HCT116 (cell line): ENCODE results near the gene AHNAK. TPM values are rescaled to one million over a fixed set of nuclear protein-coding genes. Genes with fewer than 3 reads are reported as not detected.

Experiments used
- ATAC-seq: fragments of 200-7000 bp; cut with Tn5 transposase; 2 replicates; pipeline ENCODE4 v1.9.1; 2020; ENCODE audit warnings: mild to moderate bottlenecking, moderate library complexity
- BruUV-seq: library from RNA; stranded (reverse); fragments of 400-500 nt; replicated peaks from 2 replicates; lab custom pipeline; 2021; lab: Mats Ljungman, UMichigan
- CTCF ChIA-PET: fragments of 300-600 bp; sonication (Branson Sonifier 250); formaldehyde crosslinking; loops from one replicate; lab custom pipeline; 2021; ENCODE audit warnings: antibody characterized with exemption; lab: Charles Lee
- POLR2A ChIA-PET: fragments of 300-600, 350-600 bp; sonication (Branson Sonifier 250); formaldehyde crosslinking; loops from one replicate; lab custom pipeline; 2021; ENCODE audit warnings: antibody characterized with exemption; lab: Charles Lee
- RAD21 ChIA-PET, 2 experiments: fragments of 300-600 bp; sonication (Branson Sonifier 250); formaldehyde crosslinking; loops; one replicate each; lab custom pipeline; 2023; ENCODE audit warnings: low total read pairs in 2 of 2; ENCODE audit not compliant: uncharacterized antibody in 2 of 2, unreplicated experiment in 2 of 2, low non-redundant PET in 1 of 2; lab: Charles Lee
- DNase-seq: peaks from one replicate; pipeline ENCODE4 v3.0.0-alpha.2; 2010; ENCODE audit warnings: low read depth, low spot score
- H2AFZ ChIP-seq: fragments of 200-600 bp; shearing (Covaris generic), sonication (generic); 2 replicates; pipeline ENCODE4 v1.6.1; 2017; ENCODE audit warnings: low read depth, mixed run types, mixed read lengths, antibody characterized with exemption, low read length; ENCODE audit not compliant: poor library complexity, severe bottlenecking
- H3K27ac ChIP-seq: 2 replicates; pipeline ENCODE4 v1.5.1; 2012; ENCODE audit warnings: low read depth, low read length
- H3K27me3 ChIP-seq: fragments of 200-600 bp; sonication (generic); 2 replicates; pipeline ENCODE4 v1.6.1; 2016; ENCODE audit warnings: mixed run types, low read length, mixed read lengths; ENCODE audit not compliant: insufficient read depth
- H3K36me3 ChIP-seq, 2 experiments: fragments of 200-500 bp in 1 of 2; fragments of 200-600 bp in 1 of 2; sonication (Bioruptor generic) in 1 of 2; sonication (generic) in 1 of 2; 2 replicates each; pipeline versions ENCODE4 v1.5.1 to v1.6.1; 2014 to 2016; ENCODE audit warnings: low read length in 2 of 2, inconsistent platforms in 1 of 2, mixed read lengths in 1 of 2, mixed run types in 1 of 2; ENCODE audit not compliant: insufficient read depth in 2 of 2, control insufficient read depth in 1 of 2
- H3K4me1 ChIP-seq, 2 experiments: fragments of 200-600 bp in 1 of 2; sonication (generic) in 1 of 2; 2 replicates each; pipeline versions ENCODE4 v1.5.1 to v1.6.1; 2012 to 2017; ENCODE audit warnings: low read length in 2 of 2, inconsistent platforms in 1 of 2, mild to moderate bottlenecking in 1 of 2, mixed read lengths in 1 of 2, mixed run types in 1 of 2, moderate library complexity in 1 of 2; ENCODE audit not compliant: insufficient read depth in 2 of 2, control insufficient read depth in 1 of 2
- H3K4me2 ChIP-seq: fragments of 200-600 bp; sonication (generic); 2 replicates; pipeline ENCODE4 v1.6.1; 2017; ENCODE audit warnings: mixed run types, low read length, mixed read lengths
- H3K4me3 ChIP-seq, 2 experiments: fragments of 200-600 bp in 1 of 2; sonication (generic) in 1 of 2; replicated peaks in 1 of 2; 2 replicates each; pipeline ENCODE4 v1.5.1; 2011 to 2016; ENCODE audit warnings: low read length in 2 of 2, control low read depth in 1 of 2, low read depth in 1 of 2, mild to moderate bottlenecking in 1 of 2, mixed read lengths in 1 of 2, mixed run types in 1 of 2
- H3K79me2 ChIP-seq: fragments of 200-600 bp; sonication (generic); 2 replicates; pipeline ENCODE4 v1.6.1; 2017; ENCODE audit warnings: mild to moderate bottlenecking, mixed run types, low read length, moderate library complexity, mixed read lengths; ENCODE audit not compliant: insufficient read depth
- H3K9ac ChIP-seq: fragments of 200-600 bp; sonication (generic); 2 replicates; pipeline ENCODE4 v1.6.1; 2016; ENCODE audit warnings: low read length, mixed read lengths
- H3K9me2 ChIP-seq: fragments of 200-600 bp; sonication (generic), shearing (Covaris generic); 2 replicates; pipeline ENCODE4 v1.6.1; 2017; ENCODE audit warnings: mixed run types, mild to moderate bottlenecking, moderate library complexity; ENCODE audit not compliant: insufficient read depth
- H3K9me3 ChIP-seq, 2 experiments: fragments of 200-500 bp in 1 of 2; fragments of 200-600 bp in 1 of 2; sonication (Bioruptor generic) in 1 of 2; sonication (generic) in 1 of 2; 2 replicates each; pipeline ENCODE4 v1.6.1; 2014 to 2017; ENCODE audit warnings: low read length in 2 of 2, mixed read lengths in 2 of 2, inconsistent platforms in 1 of 2, low read depth in 1 of 2, mild to moderate bottlenecking in 1 of 2, mixed run types in 1 of 2, moderate library complexity in 1 of 2; ENCODE audit not compliant: control insufficient read depth in 1 of 2, insufficient read depth in 1 of 2
- H4K20me1 ChIP-seq: fragments of 200-600 bp; sonication (generic), shearing (Covaris generic); 2 replicates; pipeline ENCODE4 v1.6.1; 2017; ENCODE audit warnings: mixed run types, mild to moderate bottlenecking, moderate library complexity; ENCODE audit not compliant: insufficient read depth
- CBX3 ChIP-seq: IDR thresholded peaks from 2 replicates; pipeline ENCODE4 v1.6.1; 2012; ENCODE audit warnings: low read depth
- CEBPB ChIP-seq: IDR thresholded peaks from 2 replicates; pipeline ENCODE4 v1.6.1; 2012; ENCODE audit warnings: low read depth
- EZH2 ChIP-seq: fragments of 200-600 bp; sonication (generic); IDR thresholded peaks from 2 replicates; pipeline ENCODE4 v1.6.1; 2017; ENCODE audit warnings: antibody characterized with exemption, mixed run types
- JUND ChIP-seq: IDR thresholded peaks from 2 replicates; pipeline ENCODE4 v1.6.1; 2012
- POLR2A ChIP-seq: IDR thresholded peaks from 2 replicates; pipeline ENCODE4 v1.7.0; 2011; ENCODE audit warnings: borderline replicate concordance; ENCODE audit not compliant: insufficient read depth, insufficient read length; ENCODE audit errors: extremely low read depth
- POLR2AphosphoS5 ChIP-seq: IDR thresholded peaks from 2 replicates; pipeline ENCODE4 v1.6.1; 2011; ENCODE audit warnings: mild to moderate bottlenecking, low read depth, low read length, moderate library complexity
- RAD21 ChIP-seq: IDR thresholded peaks from 2 replicates; pipeline ENCODE4 v1.6.1; 2012; ENCODE audit warnings: low read depth, mild to moderate bottlenecking
- SIN3A ChIP-seq: IDR thresholded peaks from 2 replicates; pipeline ENCODE4 v1.6.1; 2012; ENCODE audit warnings: low read depth
- SP1 ChIP-seq: IDR thresholded peaks from 2 replicates; pipeline ENCODE4 v1.6.1; 2012; ENCODE audit warnings: low read depth
- SRF ChIP-seq: IDR thresholded peaks from 2 replicates; pipeline ENCODE4 v1.6.1; 2012; ENCODE audit warnings: low read depth
- TCF7L2 ChIP-seq: IDR thresholded peaks from 2 replicates; pipeline ENCODE4 v1.7.0; 2011; ENCODE audit warnings: borderline replicate concordance, inconsistent platforms; ENCODE audit not compliant: insufficient read depth, insufficient read length; ENCODE audit errors: extremely low read depth
- ZFX ChIP-seq: fragments of 450-650 bp; IDR thresholded peaks from 2 replicates; pipeline ENCODE4 v1.6.1; 2017
- intact Hi-C: fragments of 100-400 bp; cut with micrococcal nuclease; formaldehyde crosslinking; loops from 2 replicates; pipeline ENCODE4 v1.10.0; 2022
- total RNA-seq: library from RNA; stranded (reverse); gene quantifications from one replicate; pipeline ENCODE4 v1.2.1, GENCODE V29; 2021; ENCODE audit not compliant: unreplicated experiment
- TF ChIP-seq, protein P1 (sequence below): IDR thresholded peaks from 2 replicates; pipeline ENCODE4 v1.6.1; 2012
- TF ChIP-seq, protein P2 (sequence below): IDR thresholded peaks from 2 replicates; pipeline ENCODE4 v1.6.1; 2012

The AHNAK gene
- total RNA-seq, 1 experiment from 2014 or later, result 239 TPM

DNA sequence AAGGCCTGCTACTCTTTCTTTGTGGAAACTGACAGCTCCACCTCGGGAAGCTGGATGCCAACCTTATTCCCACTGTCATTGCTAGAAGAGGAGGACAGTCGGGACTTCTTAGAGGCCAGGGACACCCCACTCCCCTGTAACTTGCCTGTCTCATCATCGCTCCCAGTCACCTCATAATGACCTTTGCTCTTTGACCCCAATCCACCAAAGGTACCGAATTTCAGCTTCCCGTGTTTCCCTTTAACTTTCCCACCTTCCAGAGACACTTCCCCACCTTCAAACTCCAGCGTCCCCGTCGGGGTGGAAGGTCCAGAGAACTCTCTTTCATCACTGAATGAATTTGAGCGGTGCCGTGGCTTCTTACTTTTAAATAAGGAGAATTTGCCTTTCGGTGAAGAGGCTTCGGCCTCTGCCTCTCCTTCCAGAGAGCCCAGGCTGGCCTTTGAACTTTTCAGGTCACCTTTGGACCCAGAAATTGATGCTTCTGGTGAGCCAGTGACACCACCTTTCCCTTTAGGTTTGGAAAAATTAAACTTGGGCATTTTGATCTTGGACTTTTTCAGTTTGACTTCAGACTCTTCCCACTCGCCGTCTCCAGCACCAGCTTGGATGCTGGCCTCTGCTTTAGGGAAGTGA, 29.8 kb downstream of the AHNAK start:
- Histone ChIP-seq H3K9me2 (no peaks in the 10 kb centered on the region), H3K9ac (no peak overlapping the region), H3K36me3 (peaks cover 3 to 41% of the 10 kb centered on the region in 2 experiments; a peak in 2 of 4 replicates), H3K4me1 (no peaks in the 10 kb centered on the region), H3K27ac (no peak overlapping the region)
- POLR2A ChIA-PET, result no interaction called here
- CTCF ChIA-PET, result no interaction called here
- DNase-seq, result no peak
- TF ChIP-seq POLR2A (no peak), RAD21 (no peak)
- TF ChIP-seq, all 23 proteins: peak for 0
- Histone ChIP-seq H3K4me2 (no peak overlapping the region), H3K27me3 (no peaks in the 10 kb centered on the region), H4K20me1 (peaks cover 4% of the 10 kb centered on the region; the same call in 1 of the 2 replicates), H3K4me3 (no peak overlapping the region), H3K9me3 (no peaks in the 10 kb centered on the region), H3K79me2 (no peaks in the 10 kb centered on the region; the same call in 1 of the 2 replicates), H2AFZ (no peak overlapping the region)
- RAD21 ChIA-PET, result no interaction called here
- no TSS peak for BruUV-seq
- intact Hi-C loops, result no loop called here
- no peak for ATAC-seq

- Histone ChIP-seq H3K9ac (no peak overlapping the region), H4K20me1 (peaks cover 4% of the 10 kb centered on the region; the same call in 1 of the 2 replicates), H3K4me1 (peaks cover under 1 to 5% of the 10 kb centered on the region in 2 experiments; a peak in 2 of 4 replicates), H3K27ac (no peak overlapping the region)
- BruUV-seq, result no TSS peak
- TF ChIP-seq CBX3 (no peak), ZFX (no peak), SIN3A (no peak), EZH2 (no peak), JUND (no peak), SP1 (no peak), SRF (no peak), POLR2AphosphoS5 (no peak), CEBPB (no peak), TCF7L2 (no peak)
- TF ChIP-seq, protein P1, sequence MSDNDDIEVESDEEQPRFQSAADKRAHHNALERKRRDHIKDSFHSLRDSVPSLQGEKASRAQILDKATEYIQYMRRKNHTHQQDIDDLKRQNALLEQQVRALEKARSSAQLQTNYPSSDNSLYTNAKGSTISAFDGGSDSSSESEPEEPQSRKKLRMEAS, result no peak
- TF ChIP-seq, protein P2, sequence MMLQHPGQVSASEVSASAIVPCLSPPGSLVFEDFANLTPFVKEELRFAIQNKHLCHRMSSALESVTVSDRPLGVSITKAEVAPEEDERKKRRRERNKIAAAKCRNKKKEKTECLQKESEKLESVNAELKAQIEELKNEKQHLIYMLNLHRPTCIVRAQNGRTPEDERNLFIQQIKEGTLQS, result no peak
- TF ChIP-seq, all 23 proteins: peak for 0
- no peak overlapping the region for H3K4me2 ChIP-seq
- no peak for DNase-seq
- no peaks in the 10 kb centered on the region; the same call in 1 of the 2 replicates for H3K79me2 ChIP-seq
- peaks cover 3 to 32% of the 10 kb centered on the region in 2 experiments; a peak in 2 of 4 replicates for H3K36me3 ChIP-seq
- H3K9me3 ChIP-seq, result no peaks in the 10 kb centered on the region
- POLR2A ChIA-PET, result no interaction called here
- CTCF ChIA-PET, result interaction anchor here (1.1 kb wide), 1 partner anchor 17 kb away, joined by 3 read pairs; no protein-coding TSS in a partner anchor
- intact Hi-C loops, result no loop called here
- no peak overlapping the region for H3K4me3 ChIP-seq
- RAD21 ChIA-PET, result no interaction called here
- ATAC-seq, result 0 out of 2 replicates have a peak, but pooled peaks have one; percentile 13
- H3K27me3 ChIP-seq, result no peaks in the 10 kb centered on the region
- no peaks in the 10 kb centered on the region for H3K9me2 ChIP-seq
- no peak overlapping the region for H2AFZ ChIP-seq
Observed at GRCh38 chr11:62514151-62514550, 32.5 kb downstream of the AHNAK start.
